HG02840 (cell line): ENCODE measurements around the gene CD177.
"Not testable (repeated sequence)": the region's sequence is repeated elsewhere in the genome, so short reads cannot be mapped to it uniquely, and the experiment has no call there.

Experiments used
- ATAC-seq: cut with Tn5 transposase; IDR thresholded peaks from one replicate; pipeline ENCODE4 v1.9.1; 2021; ENCODE audit warnings: mild to moderate bottlenecking, moderate library complexity, moderate number of reproducible peaks; ENCODE audit not compliant: unreplicated experiment, low FRiP score

Gene CD177

GRCh38 chr19:43332058-43332922 is 21.2 kb upstream of the CD177 start:
- ATAC-seq = no peak

- ATAC-seq = not testable (repeated sequence)
Measured at GRCh38 chr19:43336508-43336907, 17.0 kb upstream of the CD177 start.

- no peak for ATAC-seq
Measured at GRCh38 chr19:43337737-43338136, 15.7 kb upstream of the CD177 start.

GRCh38 chr19:43338530-43338929 is 15.0 kb upstream of the CD177 start:
- no peak for ATAC-seq

GRCh38 chr19:43339243-43339930 is 14.1 kb upstream of the CD177 start:
- not testable (repeated sequence) for ATAC-seq

- ATAC-seq = not testable (repeated sequence)
Measured at GRCh38 chr19:43340101-43340500, 13.4 kb upstream of the CD177 start.

GRCh38 chr19:43341098-43341497 is 12.4 kb upstream of the CD177 start:
- ATAC-seq = not testable (repeated sequence)

- not testable (repeated sequence) for ATAC-seq
Measured at GRCh38 chr19:43342104-43342503, 11.4 kb upstream of the CD177 start.

- not testable (repeated sequence) for ATAC-seq
Measured at GRCh38 chr19:43344347-43344925, 9.1 kb upstream of the CD177 start.

GRCh38 chr19:43349813-43350212 is 3.7 kb upstream of the CD177 start:
- ATAC-seq = not testable (repeated sequence)

- ATAC-seq = no peak
Measured at GRCh38 chr19:43351998-43352746, 1.3 kb upstream of the CD177 start.

- no peak for ATAC-seq
Measured at GRCh38 chr19:43354305-43354627, 780 bp downstream of the CD177 start.

GRCh38 chr19:43356749-43357148 is 3.3 kb downstream of the CD177 start:
- not testable (repeated sequence) for ATAC-seq

- ATAC-seq = no peak
Measured at GRCh38 chr19:43362179-43362578, 8.7 kb downstream of the CD177 start.

GRCh38 chr19:43362745-43363144 is 9.3 kb downstream of the CD177 start:
- ATAC-seq = no peak

- not testable (repeated sequence) for ATAC-seq
Measured at GRCh38 chr19:43365677-43366076, 12.2 kb downstream of the CD177 start.

- no peak for ATAC-seq
Measured at GRCh38 chr19:43367822-43368221, 14.3 kb downstream of the CD177 start.

GRCh38 chr19:43368897-43369296 is 15.4 kb downstream of the CD177 start:
- not testable (repeated sequence) for ATAC-seq

- ATAC-seq = no peak
Measured at GRCh38 chr19:43371909-43372308, 18.4 kb downstream of the CD177 start.

- ATAC-seq = no peak
Measured at GRCh38 chr19:43372462-43372861, 19.0 kb downstream of the CD177 start.

GRCh38 chr19:43377624-43378023 is 24.1 kb downstream of the CD177 start:
- not testable (repeated sequence) for ATAC-seq
